Left cardiac atrium (tissue), 4 donors: Measurements from ENCODE around the gene IBA57. TPM values are rescaled to one million over a fixed set of nuclear protein-coding genes. Genes with fewer than 3 reads are reported as not detected.

Experiments used
- ATAC-seq, 2 donors: fragments of 200-7000 bp; cut with Tn5 transposase; one replicate each; pipeline ENCODE4 v1.9.1; 2020; ENCODE audit warnings: mild to moderate bottlenecking in 2 of 2, moderate library complexity in 2 of 2
- DNase-seq: peaks from one replicate; pipeline ENCODE4 v3.0.0-alpha.2; 2020
- intact Hi-C, 2 donors: fragments of 100-400 bp; cut with DNase I; formaldehyde crosslinking; loops; one replicate each; pipeline versions ENCODE4 v1.14.1 to v1.15.1; 2022 to 2023
- long read RNA-seq: library from polyadenylated mRNA; unstranded; transcript quantifications from one replicate; pipeline ENCODE4 v2.0.0, GENCODE V29; 2021
- total RNA-seq, 2 donors: library from RNA; stranded (reverse); fragmentation: NEBNext Ultra II Directional; extraction: Animal tissue kit (Norgen Biotek cat#: 25700); gene quantifications; one replicate each; pipeline ENCODE4 v1.2.1, GENCODE V29; 2021
- donor health status: DM: no; HTN: yes; CAD: no.
- donor health status: DM: no; HTN: yes; CAD: no; lungs with severe emphysema.
- donor health status: DM: yes; HTN: yes; CAD: no.
- donor health status: Dilated cardiomyopathy.

IBA57 gene
- 10 to 100 TPM; 10.4 to 10.5 TPM for total RNA-seq
- long read RNA-seq, full-length matches to known transcripts, result 8 of 12 reads
- long read RNA-seq, partial matches to known transcripts, result 2 of 12 reads
- long read RNA-seq, other reads (novel, unspliced or antisense), result 2 of 12 reads

DNA sequence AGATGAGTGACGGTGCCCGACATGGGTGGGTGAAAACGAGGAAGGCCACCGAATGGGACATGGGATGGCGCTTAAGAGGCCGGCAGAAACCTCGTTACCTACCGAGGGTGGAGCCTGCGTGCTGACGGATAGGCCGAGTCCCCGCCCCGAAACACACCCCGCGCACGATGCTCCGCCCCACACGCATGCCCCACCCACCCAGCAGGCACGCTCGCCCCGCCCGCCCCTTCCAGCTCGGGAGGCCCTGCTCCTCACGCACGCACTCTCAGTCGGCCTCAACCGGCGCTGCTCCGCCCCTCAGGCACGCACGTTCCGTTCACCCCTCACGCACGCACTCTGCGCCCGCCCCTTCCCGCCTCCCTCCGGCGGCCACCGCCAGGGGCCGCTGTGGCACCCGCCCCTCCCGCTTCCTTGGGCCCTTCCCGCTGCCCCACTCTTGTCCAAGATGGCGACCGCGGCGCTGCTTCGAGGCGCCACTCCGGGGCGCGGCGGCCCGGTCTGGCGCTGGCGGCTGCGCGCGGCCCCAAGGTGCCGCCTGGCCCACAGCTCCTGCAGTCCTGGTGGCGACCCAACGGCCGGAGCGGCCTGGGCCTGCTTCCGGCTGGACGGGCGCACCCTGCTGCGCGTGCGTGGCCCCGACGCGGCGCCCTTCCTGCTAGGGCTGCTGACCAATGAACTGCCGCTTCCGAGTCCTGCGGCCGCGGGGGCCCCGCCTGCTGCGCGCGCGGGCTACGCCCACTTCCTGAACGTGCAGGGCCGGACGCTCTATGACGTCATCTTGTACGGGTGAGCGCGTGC is at the start of gene IBA57:
Gene IBA57 (plus strand): TSS at position 433 of the 798 bp plus-strand sequence. CDS start 13 bp downstream, at position 446.
- intact Hi-C loops, result loop anchor here in 1 of 2 donors (5.0 kb wide), 1 partner anchor 42 kb away; the partner anchor contains the start of gene OBSCN
- ATAC-seq, result peak; percentile 92 to 93
- peak; percentile 99 for DNase-seq

DNA sequence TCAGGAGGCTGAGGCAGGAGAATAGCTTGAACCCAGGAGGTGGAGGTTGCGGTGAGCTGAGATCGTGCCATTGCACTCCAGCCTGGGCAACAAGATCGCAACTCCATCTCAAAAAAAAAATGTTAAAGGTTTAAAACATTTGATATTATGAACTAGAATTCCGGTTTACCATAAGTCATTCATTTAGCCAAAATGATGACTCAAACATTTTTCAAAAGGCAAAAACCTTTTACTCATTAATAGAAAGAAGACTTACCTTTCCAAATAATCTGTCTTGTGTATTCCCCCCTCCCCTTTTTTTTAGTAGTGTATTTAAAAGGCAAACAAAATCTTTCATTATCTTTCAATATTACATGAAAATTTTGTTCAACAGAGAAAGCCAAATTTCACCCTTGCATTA is 48.3 kb upstream of the IBA57 start:
- DNase-seq (no peak), ATAC-seq (no peak)
- intact Hi-C loops, result no loop called here

DNA sequence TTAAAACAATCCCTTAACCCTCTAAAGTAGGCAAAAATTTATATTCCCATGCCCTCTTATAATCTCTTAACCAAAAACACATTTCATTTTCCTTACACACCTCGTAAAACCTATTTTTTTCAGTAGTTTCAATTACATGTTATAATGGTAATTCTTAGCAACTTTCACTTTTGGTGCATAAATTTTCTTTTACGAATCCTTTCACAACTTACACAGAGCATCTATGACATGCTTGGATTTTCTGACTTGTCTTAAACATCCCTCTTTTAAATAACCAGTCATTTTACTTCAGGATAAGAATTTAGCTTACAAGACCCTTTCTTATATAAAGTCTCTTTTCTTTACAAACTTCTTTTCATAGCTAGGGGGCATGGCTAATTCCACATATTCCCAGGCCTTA is 47.6 kb upstream of the IBA57 start:
- ATAC-seq (no peak), DNase-seq (no peak)
- intact Hi-C loops, result no loop called here

DNA sequence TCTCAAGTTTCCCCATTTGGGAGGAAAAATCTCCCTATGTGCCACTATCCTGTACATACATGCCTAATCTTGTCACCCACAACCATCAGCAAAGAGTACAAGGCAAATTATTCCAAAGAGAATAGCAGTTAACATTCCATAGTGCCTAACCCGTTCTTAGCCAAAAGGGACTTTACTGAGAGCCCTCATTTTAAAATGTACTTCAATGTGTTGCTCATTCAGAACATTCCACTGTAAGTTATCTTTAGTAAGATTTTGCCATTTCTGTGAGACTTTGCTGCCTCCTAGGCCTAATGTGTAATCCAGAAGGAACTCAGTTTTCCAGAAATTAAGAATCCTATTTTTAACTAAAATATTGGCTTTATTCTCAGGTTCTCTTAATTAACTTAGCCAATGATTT is 45.3 kb upstream of the IBA57 start:
- ATAC-seq, result no peak
- DNase-seq, result no peak
- intact Hi-C loops, result no loop called here

DNA sequence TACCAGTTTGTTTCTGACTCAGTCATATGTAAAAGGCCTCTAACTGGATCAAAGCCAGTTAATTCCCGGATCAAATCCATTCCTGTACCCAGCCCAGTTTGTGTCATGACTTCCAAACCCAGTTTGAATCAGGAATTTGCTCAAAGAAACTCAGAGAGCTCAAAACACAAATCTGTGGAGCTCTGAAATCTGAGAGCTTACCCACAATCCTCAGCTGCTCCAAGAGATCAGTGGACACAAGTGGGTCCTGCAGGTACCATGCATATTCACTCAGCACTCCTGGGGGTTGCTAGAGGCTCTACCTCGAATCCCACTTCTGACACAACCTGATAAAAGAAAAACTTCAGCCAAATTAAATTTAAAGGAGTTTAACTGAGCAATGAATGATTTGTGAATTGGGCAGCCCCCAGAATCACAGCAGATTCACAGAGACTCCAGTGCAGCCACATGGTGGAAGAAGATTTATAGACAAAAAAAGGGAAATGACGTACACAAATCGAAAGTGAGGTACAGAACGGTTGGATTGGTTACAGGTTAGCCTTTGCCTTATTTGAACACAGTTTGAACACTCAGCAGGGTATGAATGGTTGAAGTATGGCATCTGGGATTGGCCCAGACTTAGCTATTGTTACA is 44.6 kb upstream of the IBA57 start:
- DNase-seq (no peak), ATAC-seq (no peak)
- intact Hi-C loops, result no loop called here

DNA sequence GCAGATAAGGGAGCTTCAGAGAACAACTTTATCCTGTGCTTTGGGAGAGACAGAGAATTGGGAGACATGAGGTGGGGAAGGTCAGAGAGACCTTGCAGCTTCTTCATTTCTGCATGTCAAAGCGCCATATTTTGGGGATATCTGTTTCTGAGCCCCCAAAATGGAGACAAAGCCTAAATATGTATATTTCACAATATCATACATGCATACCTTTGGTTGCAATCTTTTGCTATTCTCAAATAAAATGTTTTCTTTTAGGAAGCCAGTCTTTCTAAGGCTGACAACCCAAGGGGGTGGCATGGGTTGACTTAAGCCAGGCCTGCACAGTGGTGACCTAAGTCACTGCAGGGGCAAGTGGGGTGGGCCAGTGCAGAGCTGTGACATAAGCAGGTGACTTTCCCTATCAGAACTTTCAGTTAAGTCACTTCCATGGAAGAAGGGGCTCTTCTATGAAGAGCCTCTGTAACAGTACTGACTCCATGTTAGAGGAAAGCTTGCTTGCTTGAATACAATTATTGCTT is 42.6 kb upstream of the IBA57 start:
- ATAC-seq, result no peak
- intact Hi-C loops, result no loop called here
- no peak for DNase-seq

DNA sequence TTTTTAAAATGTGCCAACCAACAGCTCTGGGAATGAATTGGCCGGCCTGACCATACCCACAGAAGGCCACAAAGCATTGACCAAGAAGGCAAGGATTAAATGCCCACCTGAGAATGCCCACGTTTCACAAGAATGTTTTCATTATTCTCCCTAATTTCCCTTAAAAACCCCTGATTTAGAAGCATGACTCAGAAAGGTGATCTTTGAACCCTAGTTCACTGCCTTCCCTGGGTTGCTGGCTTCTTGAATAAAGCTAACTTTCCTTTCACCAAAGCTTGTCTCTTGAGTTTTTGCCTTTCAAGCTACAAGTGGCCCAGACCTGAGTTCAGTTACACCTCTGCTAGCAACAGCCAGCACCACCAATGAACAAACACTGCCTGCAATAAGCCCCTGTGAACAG is 42.1 kb upstream of the IBA57 start:
- intact Hi-C loops, result no loop called here
- DNase-seq, result no peak
- ATAC-seq, result no peak

DNA sequence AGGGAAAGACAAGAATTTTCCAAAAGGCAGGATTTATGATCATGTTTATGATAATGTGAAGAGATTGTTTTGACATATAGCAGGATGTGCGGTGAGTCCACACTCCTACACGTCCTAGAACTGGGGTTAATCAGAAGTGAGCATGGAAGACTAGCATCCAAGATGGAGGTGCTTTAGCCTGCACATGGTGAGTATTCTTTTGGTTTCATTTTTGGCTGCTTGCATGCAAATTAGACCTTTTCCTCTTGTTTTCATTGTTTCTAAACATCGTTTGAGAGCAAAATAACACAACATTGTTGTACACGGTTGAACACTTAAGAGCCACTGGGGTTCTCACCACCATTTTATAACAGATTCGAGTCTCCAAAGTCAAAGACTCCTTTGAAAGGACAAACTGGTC is 40.4 kb upstream of the IBA57 start:
- intact Hi-C loops, result no loop called here

DNA sequence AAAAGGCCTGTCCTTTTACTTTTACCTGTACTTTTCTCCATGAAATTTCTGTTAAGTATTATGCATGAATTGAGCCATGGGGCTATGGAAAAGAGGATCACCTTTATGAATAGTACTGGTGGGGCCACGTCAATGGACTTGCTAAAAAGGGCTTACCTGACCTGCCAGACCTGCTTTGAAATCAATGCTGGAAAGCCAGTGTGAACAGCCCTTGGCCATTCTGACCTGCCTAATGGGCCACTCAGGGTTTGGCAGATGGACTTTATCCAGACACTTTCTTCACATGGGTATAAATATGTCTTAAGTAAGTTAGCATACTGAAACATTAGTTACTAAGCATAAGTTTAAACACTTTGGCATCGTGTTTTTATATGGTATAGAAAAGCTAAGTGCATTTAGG is 33.8 kb upstream of the IBA57 start:
- intact Hi-C loops, result loop anchor here in 1 of 2 donors (10.0 kb wide), 1 partner anchor 263 kb away; no protein-coding TSS in a partner anchor
- no peak for DNase-seq
- no peak for ATAC-seq

More for the DNA sequence above, 40.4 kb upstream of the IBA57 start:
- ATAC-seq (no peak), DNase-seq (no peak)

DNA sequence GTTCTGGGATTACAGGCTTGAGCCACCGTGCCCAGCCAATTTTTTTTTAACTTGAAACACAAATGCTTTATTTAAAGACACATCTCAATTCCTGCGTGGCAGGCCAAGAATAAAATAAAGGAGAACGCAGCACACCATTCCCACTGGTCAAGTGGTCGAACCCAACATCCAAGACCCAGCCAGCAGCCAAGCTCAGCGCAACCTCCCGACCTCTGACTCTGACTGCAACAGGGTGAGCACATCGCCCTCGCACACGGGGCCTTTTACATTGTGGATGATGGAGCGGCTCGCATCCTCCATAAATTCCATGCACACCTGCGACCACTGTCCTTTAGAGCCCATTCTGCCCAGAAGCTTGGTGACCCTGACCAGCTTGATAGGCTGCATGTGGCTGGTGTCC is 31.0 kb upstream of the IBA57 start:
- ATAC-seq (no peak), DNase-seq (no peak)
- intact Hi-C loops, result loop anchor here in 1 of 2 donors (10.0 kb wide), 1 partner anchor 260 kb away; no protein-coding TSS in a partner anchor

DNA sequence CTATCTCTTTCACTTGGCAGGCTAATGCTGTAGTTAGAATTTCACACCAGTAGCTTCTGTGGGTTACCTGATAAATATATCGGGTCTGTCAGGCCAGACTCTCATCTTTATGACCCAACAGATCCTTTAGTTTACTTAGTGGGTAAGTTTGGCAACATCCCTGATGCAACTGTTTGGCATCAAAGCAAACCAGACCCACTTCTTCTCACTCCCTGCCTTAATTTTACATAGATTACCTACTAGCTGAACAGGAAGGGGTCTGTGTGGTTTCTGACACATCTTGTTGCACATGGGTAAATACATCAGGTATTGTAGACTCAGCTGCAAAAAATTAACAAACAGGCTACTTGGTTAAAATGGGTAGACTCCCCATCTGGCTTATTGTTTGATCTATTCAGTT is 28.7 kb upstream of the IBA57 start:
- ATAC-seq (no peak), DNase-seq (no peak)
- intact Hi-C loops, result loop anchor here in 1 of 2 donors (10.0 kb wide), 1 partner anchor 258 kb away; no protein-coding TSS in a partner anchor

DNA sequence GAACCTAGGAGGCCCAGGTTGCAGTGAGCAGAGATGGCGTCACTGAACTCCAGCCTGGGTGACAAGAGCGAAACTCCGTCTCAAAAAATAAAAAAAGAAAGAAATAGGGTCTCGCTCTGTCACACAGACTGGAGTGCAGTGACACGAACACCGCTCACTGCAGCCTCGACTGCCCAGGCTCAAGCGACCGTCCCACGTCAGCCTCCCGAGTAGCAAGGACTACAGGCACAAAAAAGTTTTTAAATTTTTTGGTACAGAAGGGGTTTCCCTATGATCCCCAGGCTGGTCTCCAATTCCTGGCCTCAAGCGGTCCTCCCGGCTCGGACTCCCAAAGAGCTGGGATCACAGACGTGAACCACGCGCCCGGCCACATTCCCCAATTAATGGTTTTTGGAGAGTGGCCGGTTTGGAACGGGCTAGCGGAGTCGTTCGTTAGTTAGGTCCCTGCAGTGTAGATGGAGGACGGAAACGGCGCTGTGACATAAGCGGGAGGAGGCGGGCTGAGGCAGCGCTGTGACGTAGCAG is 26.1 kb upstream of the IBA57 start:
- intact Hi-C loops, result loop anchor here in 1 of 2 donors (10.0 kb wide), 1 partner anchor 255 kb away; no protein-coding TSS in a partner anchor
- DNase-seq (no peak), ATAC-seq (no peak)

DNA sequence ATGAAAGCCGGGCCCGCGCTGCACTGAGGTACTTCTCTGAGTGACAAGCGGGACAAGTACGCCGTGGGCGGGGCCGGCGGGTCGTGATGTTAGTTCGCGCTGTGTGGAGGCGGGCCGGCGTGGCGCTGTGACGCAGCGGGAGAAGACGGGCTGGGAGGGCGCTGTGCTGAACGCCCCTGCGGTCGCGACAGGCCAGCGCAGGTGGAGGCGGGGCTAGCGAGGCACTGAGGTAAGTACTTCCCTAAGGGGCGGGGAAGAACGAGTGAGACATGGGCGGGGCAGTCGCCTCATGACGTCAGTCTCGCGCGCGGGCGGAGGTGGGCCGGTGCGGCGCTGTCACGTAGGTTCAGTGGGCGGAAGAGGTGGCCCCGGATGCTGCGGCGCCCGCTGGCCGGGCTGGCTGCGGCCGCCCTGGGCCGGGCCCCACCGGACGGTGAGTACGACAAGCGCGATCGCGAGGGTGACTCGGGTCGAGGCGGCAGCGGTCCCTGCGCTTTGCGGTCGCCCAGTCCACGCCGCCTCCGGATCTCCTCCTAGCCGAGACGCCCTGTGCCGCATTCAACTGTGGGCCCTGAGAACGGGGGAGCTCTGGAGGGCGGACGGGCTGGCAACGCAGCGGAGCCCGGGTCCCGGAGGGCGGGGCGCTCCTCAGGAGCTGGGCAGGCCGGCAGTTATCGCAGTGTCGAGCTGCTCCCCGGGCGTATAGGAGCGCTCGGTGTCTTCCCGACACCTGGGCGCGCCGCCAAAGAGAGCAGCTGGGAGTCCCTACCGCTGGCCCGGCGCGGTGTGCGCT is 25.5 kb upstream of the IBA57 start, which contains the start of gene GUK1:
Gene GUK1 (plus strand): TSS at position 349 of the 793 bp plus-strand sequence. CDS start 24 bp downstream, at position 373.
- ATAC-seq (peak; percentile 95 to 96), DNase-seq (peak; percentile 100)
- intact Hi-C loops, result loop anchor here in 1 of 2 donors (10.0 kb wide), 1 partner anchor 255 kb away; no protein-coding TSS in a partner anchor

DNA sequence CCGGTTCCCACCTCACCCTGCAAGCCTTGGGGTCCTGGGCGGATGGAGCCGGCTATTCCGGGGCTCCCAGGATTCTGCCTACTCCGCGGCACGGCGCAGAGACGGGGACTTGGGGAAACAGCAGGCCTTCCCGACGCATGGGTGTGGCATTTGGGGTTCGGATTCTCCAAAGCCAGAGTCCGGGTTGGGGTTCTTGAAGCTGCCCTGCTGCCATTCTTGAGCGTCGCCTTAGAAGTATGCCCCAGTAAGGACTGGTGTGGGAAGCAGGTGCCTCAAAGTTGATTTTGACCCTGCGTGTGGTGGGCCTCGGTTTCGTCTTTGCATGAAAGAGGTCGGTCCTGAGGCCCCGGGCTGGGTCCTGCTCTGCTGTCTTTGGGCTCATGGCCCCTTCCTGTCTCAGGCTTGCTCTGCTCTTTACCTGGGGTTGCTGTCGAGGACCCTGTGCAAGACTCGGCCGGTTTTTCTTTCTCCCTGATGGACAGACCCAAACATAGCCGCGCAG is 24.8 kb upstream of the IBA57 start:
- intact Hi-C loops, result no loop called here
- DNase-seq (peak; percentile 28), ATAC-seq (no peak)

DNA sequence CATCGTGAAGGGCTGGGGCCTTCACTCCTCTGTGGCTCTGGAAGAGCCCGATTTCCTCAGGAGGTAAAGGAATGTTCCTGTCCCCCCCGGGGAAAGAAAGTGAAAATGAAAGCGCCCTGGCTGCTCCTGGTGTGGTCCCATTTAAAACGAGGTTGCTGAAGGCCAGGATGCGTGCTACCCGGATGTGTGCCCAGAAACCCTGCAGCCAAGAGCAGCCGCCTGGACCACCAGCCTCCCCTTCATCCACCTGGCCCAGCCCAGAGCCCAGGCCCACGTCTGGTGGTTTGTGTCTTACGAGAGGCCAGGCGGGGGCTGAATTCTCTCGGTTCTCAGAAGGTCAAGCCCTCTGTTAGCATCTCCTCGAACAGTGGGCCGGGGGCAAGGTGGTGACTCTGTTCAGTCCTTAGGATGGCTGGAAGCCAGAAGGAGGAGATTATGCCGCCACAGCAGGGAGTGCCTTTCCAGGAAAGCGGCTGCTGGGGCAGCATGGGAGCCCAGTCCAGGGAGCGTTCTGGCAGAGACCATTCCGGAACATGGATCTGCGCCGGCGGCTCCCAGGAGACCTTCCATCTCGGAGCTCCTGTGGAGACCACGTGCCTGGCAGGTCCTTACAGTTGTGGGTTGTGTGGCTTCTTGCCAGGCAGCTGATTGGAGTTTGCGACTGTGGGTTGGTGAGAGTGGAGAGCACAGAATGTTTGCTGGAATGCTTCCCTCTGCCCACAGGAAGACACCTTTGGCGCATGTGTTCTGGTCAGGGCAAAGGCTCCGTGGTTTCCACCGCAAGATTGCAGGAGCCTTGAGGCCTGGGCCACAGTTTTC is 24.2 kb upstream of the IBA57 start:
- peak; percentile 78 for DNase-seq
- peak in 1 of 2 donors; percentile 9 for ATAC-seq
- intact Hi-C loops, result no loop called here

DNA sequence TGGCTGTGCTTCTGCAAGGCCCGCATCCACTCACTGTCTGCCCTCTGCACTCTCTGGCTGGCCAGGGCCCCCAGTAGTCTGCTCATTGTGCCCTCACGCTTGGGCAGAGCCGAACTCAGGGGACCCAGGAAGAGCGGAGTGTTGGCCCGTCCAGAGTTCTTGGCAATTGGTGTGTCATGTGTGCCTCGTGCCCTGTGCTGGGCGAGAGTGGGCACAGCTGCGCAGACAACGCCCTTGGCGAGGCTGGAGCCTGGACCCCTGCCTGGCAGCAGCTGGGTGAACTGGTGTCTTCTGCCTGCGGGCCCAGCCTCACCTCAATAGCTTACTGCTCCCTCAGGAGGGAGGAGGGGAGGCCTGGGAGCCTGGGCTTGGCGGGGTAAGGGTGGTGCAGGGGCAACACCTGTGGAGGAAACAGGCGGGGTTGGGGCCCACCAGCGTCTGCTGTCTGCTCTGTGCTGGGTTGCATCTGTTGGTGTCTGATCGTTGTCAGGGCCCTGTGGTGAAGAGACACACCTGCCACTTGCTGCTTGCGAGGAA is 23.4 kb upstream of the IBA57 start:
- DNase-seq (no peak), ATAC-seq (no peak)
- intact Hi-C loops, result no loop called here

DNA sequence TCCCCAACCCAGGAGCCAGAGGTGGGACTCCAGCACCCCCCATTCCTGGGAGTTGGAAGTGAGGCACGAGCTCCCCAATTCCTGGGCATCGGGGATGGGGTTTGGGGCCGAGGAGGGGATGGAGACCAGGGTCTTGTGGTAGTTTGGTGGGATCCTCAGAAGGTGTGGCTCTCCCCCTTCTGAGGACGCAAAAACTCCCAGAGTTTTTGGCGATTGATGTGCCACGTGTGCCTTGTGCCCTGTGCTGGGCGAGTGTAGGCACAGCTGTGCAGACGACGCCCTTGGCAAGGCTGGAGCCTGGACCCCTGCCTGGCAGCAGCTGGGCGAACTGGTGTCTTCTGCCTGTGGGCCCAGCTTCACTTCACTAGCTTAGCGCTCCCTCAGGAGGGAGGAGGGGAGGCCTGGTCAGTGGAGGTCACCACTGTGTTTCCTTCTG is 22.9 kb upstream of the IBA57 start:
- ATAC-seq (no peak), DNase-seq (no peak)
- intact Hi-C loops, result no loop called here
